IPS DF 6.9 (cell line): ENCODE data around the gene ZIC1.

Source experiments
- DNase-seq: peaks from one replicate; pipeline ENCODE4 v3.0.0-alpha.2; 2013; ENCODE audit warnings: low read depth, low spot score
- H3K27ac ChIP-seq: one replicate; pipeline ENCODE4 v1.5.1; 2013; ENCODE audit warnings: low read length, control low read depth
- H3K27me3 ChIP-seq: 2 replicates; pipeline ENCODE4 v1.6.1; 2013; ENCODE audit warnings: mild to moderate bottlenecking, low read length; ENCODE audit not compliant: control insufficient read depth, insufficient read depth
- H3K36me3 ChIP-seq: 2 replicates; pipeline ENCODE4 v1.6.1; 2013; ENCODE audit warnings: low read length; ENCODE audit not compliant: control insufficient read depth, insufficient read depth
- H3K4me1 ChIP-seq: 2 replicates; pipeline ENCODE4 v1.6.1; 2013; ENCODE audit warnings: low read length; ENCODE audit not compliant: control insufficient read depth, insufficient read depth
- H3K4me3 ChIP-seq: 2 replicates; pipeline ENCODE4 v1.5.1; 2013; ENCODE audit warnings: mild to moderate bottlenecking, low read length
- H3K9me3 ChIP-seq: 2 replicates; pipeline ENCODE4 v1.6.1; 2013; ENCODE audit warnings: low read length, inconsistent platforms; ENCODE audit not compliant: control insufficient read depth, insufficient read depth
- WGBS: extraction: QIAGEN DNeasy Blood & Tissue Kit; methylation state at CpG from one replicate; pipeline ENCODE4 v1.1.7; 2013; ENCODE audit warnings: mixed read lengths, missing lambda C conversion rate; ENCODE audit not compliant: insufficient read length, insufficient coverage; 5-methylcytosine and 5-hydroxymethylcytosine counted together

Gene ZIC1

GRCh38 chr3:147411815-147412241, 2.7 kb downstream of the ZIC1 start:
- peaks cover 65% of the 10 kb centered on the region for H3K27me3 ChIP-seq
- H3K9me3 ChIP-seq: no peaks in the 10 kb centered on the region
- H3K4me1 ChIP-seq: peaks cover 11% of the 10 kb centered on the region
- WGBS: no CpG with 5 or more reads among the region's 20 CpGs
- no peak for DNase-seq
- no peaks in the 10 kb centered on the region for H3K36me3 ChIP-seq
- H3K4me3 ChIP-seq: no peak overlapping the region
- no peak overlapping the region for H3K27ac ChIP-seq

- Histone ChIP-seq H3K27ac (no peak overlapping the region), H3K36me3 (no peaks in the 10 kb centered on the region), H3K4me3 (no peak overlapping the region; the same call in 1 of the 2 replicates), H3K4me1 (peaks cover 11% of the 10 kb centered on the region), H3K9me3 (no peaks in the 10 kb centered on the region), H3K27me3 (peaks cover 60% of the 10 kb centered on the region)
- DNase-seq: no peak
- no CpG with 5 or more reads among the region's 32 CpGs for WGBS
Observed at GRCh38 chr3:147412261-147412916, 3.2 kb downstream of the ZIC1 start.

- H3K4me3 ChIP-seq: peak overlapping the region; percentile 2; the same call in 1 of the 2 replicates
- no peak overlapping the region for H3K27ac ChIP-seq
- no CpG with 5 or more reads among the region's 37 CpGs for WGBS
- no peaks in the 10 kb centered on the region for H3K9me3 ChIP-seq
- no peaks in the 10 kb centered on the region for H3K36me3 ChIP-seq
- peaks cover 57% of the 10 kb centered on the region for H3K27me3 ChIP-seq
- no peak for DNase-seq
- peaks cover 11% of the 10 kb centered on the region for H3K4me1 ChIP-seq
Observed at GRCh38 chr3:147412917-147413685, 3.9 kb downstream of the ZIC1 start.

GRCh38 chr3:147413686-147414389, 4.7 kb downstream of the ZIC1 start:
- Histone ChIP-seq H3K36me3 (no peaks in the 10 kb centered on the region), H3K27ac (no peak overlapping the region), H3K27me3 (peaks cover 61% of the 10 kb centered on the region), H3K4me1 (peaks cover 11% of the 10 kb centered on the region), H3K9me3 (no peaks in the 10 kb centered on the region), H3K4me3 (no peak overlapping the region)
- DNase-seq: no peak
- no CpG with 5 or more reads among the region's 24 CpGs for whole genome bisulfite sequencing

GRCh38 chr3:147414390-147415138, 5.4 kb downstream of the ZIC1 start:
- Histone ChIP-seq H3K9me3 (no peaks in the 10 kb centered on the region), H3K36me3 (no peaks in the 10 kb centered on the region), H3K27me3 (peaks cover 62% of the 10 kb centered on the region), H3K4me3 (no peak overlapping the region), H3K27ac (no peak overlapping the region), H3K4me1 (peaks cover 11% of the 10 kb centered on the region)
- DNase-seq: no peak
- no CpG with 5 or more reads among the region's 18 CpGs for WGBS

GRCh38 chr3:147415286-147415685, 6.1 kb downstream of the ZIC1 start:
- no CpG with 5 or more reads among the region's 6 CpGs for WGBS
- Histone ChIP-seq H3K36me3 (no peaks in the 10 kb centered on the region), H3K27me3 (peaks cover 64% of the 10 kb centered on the region)

GRCh38 chr3:147415874-147416273, 6.7 kb downstream of the ZIC1 start:
- H3K27me3 ChIP-seq: peaks cover 64% of the 10 kb centered on the region
- H3K36me3 ChIP-seq: no peaks in the 10 kb centered on the region
- H3K9me3 ChIP-seq: no peaks in the 10 kb centered on the region
- H3K27ac ChIP-seq: no peak overlapping the region
- no peak overlapping the region for H3K4me3 ChIP-seq
- peaks cover 5% of the 10 kb centered on the region; the same call in 1 of the 2 replicates for H3K4me1 ChIP-seq
- no peak for DNase-seq
- no CpG with 5 or more reads among the region's 2 CpGs for WGBS

More at GRCh38 chr3:147415286-147415685, 6.1 kb downstream of the ZIC1 start:
- Histone ChIP-seq H3K4me3 (no peak overlapping the region), H3K27ac (no peak overlapping the region), H3K9me3 (no peaks in the 10 kb centered on the region), H3K4me1 (peaks cover 10% of the 10 kb centered on the region)
- DNase-seq: no peak

- DNase-seq: no peak
- H3K9me3 ChIP-seq: no peaks in the 10 kb centered on the region
- no peak overlapping the region for H3K27ac ChIP-seq
- H3K4me1 ChIP-seq: peaks cover 4% of the 10 kb centered on the region; the same call in 1 of the 2 replicates
- no CpG with 5 or more reads among the region's 1 CpG for WGBS
- H3K36me3 ChIP-seq: no peaks in the 10 kb centered on the region
- H3K27me3 ChIP-seq: peaks cover 64% of the 10 kb centered on the region
- H3K4me3 ChIP-seq: no peak overlapping the region
Observed at GRCh38 chr3:147416931-147417330, 7.8 kb downstream of the ZIC1 start.

GRCh38 chr3:147417551-147418295, 8.6 kb downstream of the ZIC1 start:
- no peaks in the 10 kb centered on the region for H3K9me3 ChIP-seq
- H3K36me3 ChIP-seq: no peaks in the 10 kb centered on the region
- whole genome bisulfite sequencing: no CpG with 5 or more reads among the region's 7 CpGs
- peaks cover 66% of the 10 kb centered on the region for H3K27me3 ChIP-seq
- H3K4me1 ChIP-seq: peaks cover 4% of the 10 kb centered on the region; the same call in 1 of the 2 replicates
- H3K27ac ChIP-seq: no peak overlapping the region
- no peak for DNase-seq
- H3K4me3 ChIP-seq: no peak overlapping the region
